ENCODE measurements around the gene LYSET.
"Not testable (repeated sequence)": the region's sequence is repeated elsewhere in the genome, so short reads cannot be mapped to it uniquely, and the experiment has no call there.

- not testable (repeated sequence) for TF ChIP-seq CTCF (conservative IDR thresholded peaks at IDR 0.05 in 1 of 2, IDR thresholded peaks at IDR 0.05 in 1 of 2; ENCODE audit: low read depth in 1 of 2, low read length in 2 of 2); EZH2 (IDR thresholded peaks at IDR 0.05; ENCODE audit: low read length, missing control alignments)
Measured at GRCh38 chr14:93168610-93169009, 16.5 kb upstream of the LYSET start.
